WTC11 (cell line): ENCODE measurements around the gene BICD1. TPM values are rescaled to one million over a fixed set of nuclear protein-coding genes. Genes with fewer than 3 reads are reported as not detected.

ENCODE experiments used
- ATAC-seq: fragments of 200-7000 bp; cut with Tn5 transposase; 2 replicates; pipeline ENCODE4 v1.10.0; 2021; ENCODE audit warnings: mild to moderate bottlenecking, moderate library complexity
- CTCF ChIA-PET: fragments of 300-600 bp; sonication (Branson Sonifier 250); formaldehyde crosslinking; loops from one replicate; lab custom pipeline; 2021; ENCODE audit warnings: antibody characterized with exemption; lab: Charles Lee
- POLR2A ChIA-PET: fragments of 350-600 bp; sonication (Branson Sonifier 250); formaldehyde crosslinking; loops from one replicate; lab custom pipeline; 2021; ENCODE audit warnings: antibody characterized with exemption; lab: Charles Lee
- DNase-seq: peaks from one replicate; pipeline ENCODE4 v3.0.0; 2021; ENCODE audit warnings: low spot score
- H3K27ac Mint-ChIP-seq: 2 replicates; pipeline ENCODE4 v1.8.0; 2021; ENCODE audit warnings: mixed read lengths
- H3K27me3 Mint-ChIP-seq: 2 replicates; pipeline ENCODE4 v1.8.0; 2021; ENCODE audit warnings: low read depth, mild to moderate bottlenecking, moderate library complexity, mixed read lengths
- H3K36me3 Mint-ChIP-seq: 2 replicates; pipeline ENCODE4 v1.8.0; 2021; ENCODE audit warnings: mixed read lengths
- H3K4me1 Mint-ChIP-seq: 2 replicates; pipeline ENCODE4 v1.8.0; 2022; ENCODE audit warnings: mixed read lengths
- H3K4me3 Mint-ChIP-seq: 2 replicates; pipeline ENCODE4 v1.8.0; 2021; ENCODE audit warnings: mild to moderate bottlenecking, moderate library complexity, mixed read lengths
- H3K9me3 Mint-ChIP-seq: 2 replicates; pipeline ENCODE4 v1.8.0; 2021; ENCODE audit warnings: mixed read lengths
- ATF1 ChIP-seq: sonication (generic); formaldehyde crosslinking; IDR thresholded peaks from 2 replicates; pipeline ENCODE4 v1.8.1; 2023; ENCODE audit warnings: mild to moderate bottlenecking, moderate library complexity, missing genetic modification reagents
- CBFB ChIP-seq: sonication (generic); formaldehyde crosslinking; IDR thresholded peaks from 2 replicates; pipeline ENCODE4 v1.8.1; 2022; ENCODE audit warnings: mild to moderate bottlenecking, low read depth, missing genetic modification reagents
- CREM ChIP-seq: sonication (generic); formaldehyde crosslinking; IDR thresholded peaks from 2 replicates; pipeline ENCODE4 v1.8.1; 2022; ENCODE audit warnings: mild to moderate bottlenecking, missing genetic modification reagents, moderate library complexity
- EMX1 ChIP-seq: fragments of 250-450 bp; sonication (Bioruptor Pico); IDR thresholded peaks from 2 replicates; pipeline ENCODE4 v1.8.0; 2021; ENCODE audit warnings: mild to moderate bottlenecking
- ESRRA ChIP-seq: sonication (generic); formaldehyde crosslinking; IDR thresholded peaks from 2 replicates; pipeline ENCODE4 v1.8.1; 2022; ENCODE audit warnings: mild to moderate bottlenecking, missing genetic modification reagents, borderline replicate concordance
- GTF2I ChIP-seq: fragments of 250-450 bp; sonication (Bioruptor Pico); conservative IDR thresholded peaks from 2 replicates; pipeline ENCODE4 v1.4.0; 2021; ENCODE audit warnings: mild to moderate bottlenecking
- NR2C2 ChIP-seq: sonication (generic); formaldehyde crosslinking; IDR thresholded peaks from 2 replicates; pipeline ENCODE4 v1.8.0; 2022; ENCODE audit warnings: mild to moderate bottlenecking, missing genetic modification reagents
- NR3C1 ChIP-seq: sonication (generic); formaldehyde crosslinking; conservative IDR thresholded peaks from 2 replicates; pipeline ENCODE4 v1.8.1; 2023; ENCODE audit warnings: low read depth, mild to moderate bottlenecking, missing genetic modification reagents
- SMAD3 ChIP-seq: sonication (generic); formaldehyde crosslinking; IDR thresholded peaks from 2 replicates; pipeline ENCODE4 v1.8.0; 2022; ENCODE audit warnings: missing genetic modification reagents, mild to moderate bottlenecking, borderline replicate concordance
- SMAD4 ChIP-seq: sonication (generic); formaldehyde crosslinking; IDR thresholded peaks from 2 replicates; pipeline ENCODE4 v1.8.0; 2022; ENCODE audit warnings: mild to moderate bottlenecking, missing genetic modification reagents
- ZBTB43 ChIP-seq: sonication (generic); formaldehyde crosslinking; IDR thresholded peaks from 2 replicates; pipeline ENCODE4 v1.8.1; 2023; ENCODE audit warnings: mild to moderate bottlenecking, missing genetic modification reagents
- ZNF263 ChIP-seq: sonication (generic); formaldehyde crosslinking; IDR thresholded peaks from 2 replicates; pipeline ENCODE4 v1.8.1; 2022; ENCODE audit warnings: low read depth, mild to moderate bottlenecking, moderate library complexity, missing genetic modification reagents
- ZNF281 ChIP-seq: sonication (generic); formaldehyde crosslinking; IDR thresholded peaks from 2 replicates; pipeline ENCODE4 v1.8.0; 2023; ENCODE audit warnings: mild to moderate bottlenecking, missing genetic modification reagents
- ZNF317 ChIP-seq: sonication (generic); formaldehyde crosslinking; IDR thresholded peaks from 2 replicates; pipeline ENCODE4 v1.8.1; 2023; ENCODE audit warnings: low read depth, mild to moderate bottlenecking, moderate library complexity, missing genetic modification reagents, borderline replicate concordance
- ZNF532 ChIP-seq: fragments of 250-450 bp; sonication (Bioruptor Pico); IDR thresholded peaks from 2 replicates; pipeline ENCODE4 v1.9.0; 2021; ENCODE audit warnings: mild to moderate bottlenecking, borderline replicate concordance
- total RNA-seq: library from RNA; stranded (reverse); gene quantifications from 3 replicates; pipeline ENCODE4 v1.2.3, GENCODE V29; 2021
- TF ChIP-seq, protein P1 (sequence below): fragments of 250-450 bp; sonication (Bioruptor Pico); conservative IDR thresholded peaks from 2 replicates; pipeline ENCODE4 v1.9.0; 2021; ENCODE audit warnings: mild to moderate bottlenecking
- TF ChIP-seq, protein P2 (sequence below): sonication (generic); formaldehyde crosslinking; IDR thresholded peaks from 2 replicates; pipeline ENCODE4 v1.8.1; 2023; ENCODE audit warnings: mild to moderate bottlenecking, moderate library complexity, missing genetic modification reagents
- TF ChIP-seq, protein P3 (sequence below): fragments of 250-450 bp; sonication (Bioruptor Pico); IDR thresholded peaks from 2 replicates; pipeline ENCODE4 v2.1.2; 2022; ENCODE audit warnings: mild to moderate bottlenecking, moderate library complexity
- TF ChIP-seq, protein P4 (sequence below): sonication (generic); formaldehyde crosslinking; IDR thresholded peaks from 2 replicates; pipeline ENCODE4 v1.8.1; 2022; ENCODE audit warnings: low read depth, missing genetic modification reagents, borderline replicate concordance
- TF ChIP-seq, protein P5 (sequence below): sonication (generic); formaldehyde crosslinking; IDR thresholded peaks from 2 replicates; pipeline ENCODE4 v1.8.0; 2022; ENCODE audit warnings: mild to moderate bottlenecking, missing genetic modification reagents

The BICD1 gene
- total RNA-seq, 1 experiment from 2014 or later: 69.4 TPM

DNA sequence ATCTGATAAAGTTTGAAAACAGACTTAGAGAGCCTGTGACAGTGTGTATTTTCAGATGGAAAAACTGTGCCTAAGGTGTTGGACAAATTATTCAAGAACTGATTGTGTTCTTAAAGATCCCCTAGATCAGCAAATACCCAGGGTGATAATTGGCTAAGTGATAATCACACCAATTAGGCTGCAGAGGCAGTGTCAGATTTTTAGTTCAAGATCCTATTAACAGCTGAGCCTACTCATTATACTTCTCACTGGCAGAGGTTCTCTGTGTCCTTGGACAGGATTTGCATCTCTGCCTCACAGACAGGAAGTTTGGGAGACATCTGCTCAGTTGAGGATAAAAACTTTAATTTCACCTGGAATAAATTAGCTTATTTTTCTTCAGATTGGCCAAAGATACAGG is 288.4 kb downstream of the BICD1 start (continued):
- TF ChIP-seq NR3C1 (CRISPR knock-in tag) (no peak), SMAD4 (CRISPR knock-in tag) (no peak), CREM (CRISPR knock-in tag) (no peak), EMX1 (CRISPR knock-in tag) (no peak), CBFB (no peak), ZNF263 (no peak), NR2C2 (CRISPR knock-in tag) (no peak), GTF2I (CRISPR knock-in tag) (no peak)
- TF ChIP-seq, protein P1, sequence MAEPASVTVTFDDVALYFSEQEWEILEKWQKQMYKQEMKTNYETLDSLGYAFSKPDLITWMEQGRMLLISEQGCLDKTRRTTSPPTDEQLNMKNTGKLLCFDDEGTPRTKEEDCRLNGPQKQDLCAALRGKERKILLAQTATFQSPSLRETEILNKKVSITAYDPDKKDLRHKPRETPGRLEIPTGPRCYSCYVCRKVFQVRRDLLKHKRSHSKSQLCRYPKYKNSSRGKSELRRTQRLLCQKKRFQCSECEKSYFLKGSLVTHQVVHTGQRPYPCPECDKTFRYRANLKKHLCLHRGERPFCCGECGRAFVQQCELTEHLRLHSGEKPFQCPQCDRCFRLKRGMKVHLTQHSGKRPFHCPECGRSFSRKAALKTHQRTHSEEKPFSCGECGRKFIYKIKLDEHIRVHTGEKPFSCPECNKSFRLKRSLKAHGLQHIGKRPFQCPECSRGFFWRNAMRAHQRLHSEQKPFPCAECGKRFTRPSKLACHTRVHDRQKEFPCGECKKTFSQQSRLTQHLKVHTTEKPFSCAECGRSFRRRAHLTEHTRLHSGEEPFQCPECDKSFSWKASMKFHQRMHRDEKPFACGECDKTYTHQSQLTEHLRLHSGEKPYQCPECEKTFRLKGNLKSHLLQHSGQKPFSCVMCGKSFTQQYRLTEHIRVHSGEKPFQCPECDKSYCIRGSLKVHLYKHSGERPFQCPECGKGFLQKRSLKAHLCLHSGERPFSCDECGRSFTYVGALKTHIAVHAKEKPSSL (CRISPR knock-in tag): no peak
- TF ChIP-seq, protein P2, sequence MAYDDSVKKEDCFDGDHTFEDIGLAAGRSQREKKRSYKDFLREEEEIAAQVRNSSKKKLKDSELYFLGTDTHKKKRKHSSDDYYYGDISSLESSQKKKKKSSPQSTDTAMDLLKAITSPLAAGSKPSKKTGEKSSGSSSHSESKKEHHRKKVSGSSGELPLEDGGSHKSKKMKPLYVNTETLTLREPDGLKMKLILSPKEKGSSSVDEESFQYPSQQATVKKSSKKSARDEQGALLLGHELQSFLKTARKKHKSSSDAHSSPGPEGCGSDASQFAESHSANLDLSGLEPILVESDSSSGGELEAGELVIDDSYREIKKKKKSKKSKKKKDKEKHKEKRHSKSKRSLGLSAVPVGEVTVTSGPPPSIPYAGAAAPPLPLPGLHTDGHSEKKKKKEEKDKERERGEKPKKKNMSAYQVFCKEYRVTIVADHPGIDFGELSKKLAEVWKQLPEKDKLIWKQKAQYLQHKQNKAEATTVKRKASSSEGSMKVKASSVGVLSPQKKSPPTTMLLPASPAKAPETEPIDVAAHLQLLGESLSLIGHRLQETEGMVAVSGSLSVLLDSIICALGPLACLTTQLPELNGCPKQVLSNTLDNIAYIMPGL: no peak
- TF ChIP-seq, protein P3, sequence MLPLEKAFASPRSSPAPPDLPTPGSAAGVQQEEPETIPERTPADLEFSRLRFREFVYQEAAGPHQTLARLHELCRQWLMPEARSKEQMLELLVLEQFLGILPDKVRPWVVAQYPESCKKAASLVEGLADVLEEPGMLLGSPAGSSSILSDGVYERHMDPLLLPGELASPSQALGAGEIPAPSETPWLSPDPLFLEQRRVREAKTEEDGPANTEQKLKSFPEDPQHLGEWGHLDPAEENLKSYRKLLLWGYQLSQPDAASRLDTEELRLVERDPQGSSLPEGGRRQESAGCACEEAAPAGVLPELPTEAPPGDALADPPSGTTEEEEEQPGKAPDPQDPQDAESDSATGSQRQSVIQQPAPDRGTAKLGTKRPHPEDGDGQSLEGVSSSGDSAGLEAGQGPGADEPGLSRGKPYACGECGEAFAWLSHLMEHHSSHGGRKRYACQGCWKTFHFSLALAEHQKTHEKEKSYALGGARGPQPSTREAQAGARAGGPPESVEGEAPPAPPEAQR (CRISPR knock-in tag): no peak
- TF ChIP-seq, all 79 proteins: peak for 0

DNA sequence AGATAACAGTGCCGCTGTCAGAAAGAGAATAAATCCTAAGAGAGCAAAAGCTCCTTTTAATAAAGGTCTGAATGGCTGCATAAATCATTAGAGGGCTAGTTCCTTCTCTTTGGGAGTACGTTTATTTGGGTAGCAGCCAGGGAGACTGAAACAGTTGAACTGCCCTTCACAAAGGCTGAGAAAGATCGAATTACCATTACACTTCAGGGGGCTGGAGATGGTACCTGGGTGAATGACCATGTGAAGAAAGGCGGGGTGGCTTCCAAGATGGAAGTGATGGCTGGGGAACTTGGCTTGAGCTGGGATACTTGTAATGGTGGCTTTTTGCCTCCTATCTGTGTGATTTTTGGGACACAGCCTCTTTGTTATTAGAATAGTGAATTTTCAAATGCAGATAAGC is 291.0 kb downstream of the BICD1 start:
- Mint-ChIP-seq H3K4me1 (peaks cover 45% of the 10 kb centered on the region), H3K9me3 (no peaks in the 10 kb centered on the region), H3K36me3 (peaks cover 3% of the 10 kb centered on the region; the same call in 1 of the 2 replicates), H3K27ac (peak overlapping the region; percentile 31), H3K4me3 (peak overlapping the region; percentile 50), H3K27me3 (no peaks in the 10 kb centered on the region)
- DNase-seq (no peak), ATAC-seq (no peak)
- CTCF ChIA-PET: interaction anchor here (1.1 kb wide), 1 partner anchor 174 kb away, joined by 4 read pairs; no protein-coding TSS in a partner anchor
- POLR2A ChIA-PET: no interaction called here
- no peak for TF ChIP-seq ATF1 (CRISPR knock-in tag)
- TF ChIP-seq ZNF317 (CRISPR knock-in tag): no peak
- no peak for TF ChIP-seq ZNF281 (CRISPR knock-in tag)
- TF ChIP-seq, protein P4, sequence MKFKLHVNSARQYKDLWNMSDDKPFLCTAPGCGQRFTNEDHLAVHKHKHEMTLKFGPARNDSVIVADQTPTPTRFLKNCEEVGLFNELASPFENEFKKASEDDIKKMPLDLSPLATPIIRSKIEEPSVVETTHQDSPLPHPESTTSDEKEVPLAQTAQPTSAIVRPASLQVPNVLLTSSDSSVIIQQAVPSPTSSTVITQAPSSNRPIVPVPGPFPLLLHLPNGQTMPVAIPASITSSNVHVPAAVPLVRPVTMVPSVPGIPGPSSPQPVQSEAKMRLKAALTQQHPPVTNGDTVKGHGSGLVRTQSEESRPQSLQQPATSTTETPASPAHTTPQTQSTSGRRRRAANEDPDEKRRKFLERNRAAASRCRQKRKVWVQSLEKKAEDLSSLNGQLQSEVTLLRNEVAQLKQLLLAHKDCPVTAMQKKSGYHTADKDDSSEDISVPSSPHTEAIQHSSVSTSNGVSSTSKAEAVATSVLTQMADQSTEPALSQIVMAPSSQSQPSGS: no peak
- TF ChIP-seq, protein P5, sequence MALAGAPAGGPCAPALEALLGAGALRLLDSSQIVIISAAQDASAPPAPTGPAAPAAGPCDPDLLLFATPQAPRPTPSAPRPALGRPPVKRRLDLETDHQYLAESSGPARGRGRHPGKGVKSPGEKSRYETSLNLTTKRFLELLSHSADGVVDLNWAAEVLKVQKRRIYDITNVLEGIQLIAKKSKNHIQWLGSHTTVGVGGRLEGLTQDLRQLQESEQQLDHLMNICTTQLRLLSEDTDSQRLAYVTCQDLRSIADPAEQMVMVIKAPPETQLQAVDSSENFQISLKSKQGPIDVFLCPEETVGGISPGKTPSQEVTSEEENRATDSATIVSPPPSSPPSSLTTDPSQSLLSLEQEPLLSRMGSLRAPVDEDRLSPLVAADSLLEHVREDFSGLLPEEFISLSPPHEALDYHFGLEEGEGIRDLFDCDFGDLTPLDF (CRISPR knock-in tag): no peak
- TF ChIP-seq ZNF532 (CRISPR knock-in tag): no peak
- TF ChIP-seq ESRRA: no peak
- no peak for TF ChIP-seq SMAD3 (CRISPR knock-in tag)
- no peak for TF ChIP-seq ZBTB43 (CRISPR knock-in tag)
